Bronchial epithelial cell (primary cell): Measurements from ENCODE around the gene TFAP2B. TPM values are rescaled to one million over a fixed set of nuclear protein-coding genes. Genes with fewer than 3 reads are reported as not detected.

Experiments used
- DNase-seq: peaks from one replicate; pipeline ENCODE4 v3.0.0-alpha.2; 2010; ENCODE audit warnings: low read depth
- FAIRE-seq: peaks from 2 replicates; lab custom pipeline; 2011; peaks lifted over from hg19 to GRCh38; lab: Jason Lieb, UNC
- H3K27me3 ChIP-seq: 2 replicates; pipeline ENCODE4 v1.5.1; 2011; ENCODE audit warnings: low read length; ENCODE audit not compliant: control insufficient read depth, insufficient read depth
- H3K36me3 ChIP-seq: 2 replicates; pipeline ENCODE4 v1.5.1; 2011; ENCODE audit warnings: low read length; ENCODE audit not compliant: control insufficient read depth, insufficient read depth
- H3K4me3 ChIP-seq: 2 replicates; pipeline ENCODE4 v1.5.1; 2011; ENCODE audit warnings: mild to moderate bottlenecking, low read depth, low read length, control low read depth
- CTCF ChIP-seq: IDR thresholded peaks from 2 replicates; pipeline ENCODE4 v1.5.1; 2011; ENCODE audit warnings: mild to moderate bottlenecking, moderate library complexity, low read length, control low read depth, inconsistent platforms; ENCODE audit not compliant: insufficient read depth, severe bottlenecking
- total RNA-seq: library from RNA; depleted of rRNA; stranded (reverse); fragments of >200 nt; gene quantifications from 2 replicates; pipeline ENCODE4 v1.2.1, GENCODE V29; 2014

Gene TFAP2B
- total RNA-seq, 1 donor from 2014 or later: not detected

GRCh38 chr6:50845499-50846143 lies 26.9 kb downstream of the TFAP2B start:
- FAIRE-seq (no peak), DNase-seq (no peak)
- no peak overlapping the region for H3K4me3 ChIP-seq
- no peaks in the 10 kb centered on the region for H3K36me3 ChIP-seq
- no peak for TF ChIP-seq CTCF
- H3K27me3 ChIP-seq: peaks cover 53% of the 10 kb centered on the region

GRCh38 chr6:50846144-50846851 lies 27.6 kb downstream of the TFAP2B start:
- no peak for TF ChIP-seq CTCF
- Histone ChIP-seq H3K27me3 (peaks cover 56% of the 10 kb centered on the region), H3K36me3 (no peaks in the 10 kb centered on the region), H3K4me3 (no peak overlapping the region)
- DNase-seq (no peak), FAIRE-seq (no peak)

- no peak for DNase-seq
Observed at GRCh38 chr6:50846852-50847155, 28.1 kb downstream of the TFAP2B start.

GRCh38 chr6:50847890-50848594 lies 29.4 kb downstream of the TFAP2B start:
- no peak for TF ChIP-seq CTCF
- H3K27me3 ChIP-seq: peaks cover 50% of the 10 kb centered on the region
- H3K4me3 ChIP-seq: no peak overlapping the region
- H3K36me3 ChIP-seq: no peaks in the 10 kb centered on the region
- DNase-seq: peak; percentile 6
- no peak for FAIRE-seq

More at GRCh38 chr6:50846852-50847155, 28.1 kb downstream of the TFAP2B start:
- H3K36me3 ChIP-seq: no peaks in the 10 kb centered on the region
- no peak overlapping the region for H3K4me3 ChIP-seq
- FAIRE-seq: no peak
- H3K27me3 ChIP-seq: peaks cover 58% of the 10 kb centered on the region
- no peak for TF ChIP-seq CTCF

- H3K36me3 ChIP-seq: no peaks in the 10 kb centered on the region
- peaks cover 49% of the 10 kb centered on the region for H3K27me3 ChIP-seq
- DNase-seq (no peak), FAIRE-seq (no peak)
- H3K4me3 ChIP-seq: no peak overlapping the region
- no peak for TF ChIP-seq CTCF
Observed at GRCh38 chr6:50848989-50849795, 30.5 kb downstream of the TFAP2B start.
